Astrocyte of the cerebellum (primary cell): Measurements from ENCODE around the gene CFAP210.
A peak's percentile ranks its signal among the peaks of the same experiment; 100 is the strongest.

Experiments
- DNase-seq: peaks from one replicate; pipeline ENCODE4 v3.0.0-alpha.2; 2011; ENCODE audit warnings: low read depth
- H3K4me3 ChIP-seq: 2 replicates; pipeline ENCODE4 v1.5.1; 2011; ENCODE audit warnings: mild to moderate bottlenecking, low read depth, low read length, moderate library complexity
- in situ Hi-C: cut with HindIII; loops from 2 replicates; pipeline ENCODE4 v1.10.0; 2017; ENCODE audit warnings: low sequenced_read_pairs
- TF ChIP-seq, protein P1 (sequence below): IDR thresholded peaks from 2 replicates; pipeline ENCODE4 v1.5.1; 2012; ENCODE audit warnings: low read length, low read depth, moderate library complexity, mild to moderate bottlenecking; ENCODE audit errors: missing control alignments

CFAP210 gene

DNA sequence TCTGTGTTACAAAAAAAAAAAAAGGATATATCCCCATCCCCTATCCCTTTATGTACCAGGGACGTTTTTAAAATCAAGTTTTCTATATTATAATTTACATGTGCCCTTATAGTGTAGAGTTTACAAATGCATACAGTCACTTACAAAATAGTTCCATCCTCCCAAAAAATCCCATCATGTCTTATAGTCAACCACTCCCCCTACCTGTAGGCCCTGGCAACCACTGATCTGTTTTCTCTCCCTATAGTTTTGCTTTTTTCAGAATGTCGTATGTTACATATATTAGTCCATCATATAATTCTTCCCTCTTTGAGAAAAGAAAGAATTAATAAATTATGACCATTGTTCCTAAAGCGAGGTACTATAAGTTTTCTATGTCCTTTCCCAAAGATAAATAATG lies 17.8 kb downstream of the CFAP210 start:
- TF ChIP-seq, protein P1, sequence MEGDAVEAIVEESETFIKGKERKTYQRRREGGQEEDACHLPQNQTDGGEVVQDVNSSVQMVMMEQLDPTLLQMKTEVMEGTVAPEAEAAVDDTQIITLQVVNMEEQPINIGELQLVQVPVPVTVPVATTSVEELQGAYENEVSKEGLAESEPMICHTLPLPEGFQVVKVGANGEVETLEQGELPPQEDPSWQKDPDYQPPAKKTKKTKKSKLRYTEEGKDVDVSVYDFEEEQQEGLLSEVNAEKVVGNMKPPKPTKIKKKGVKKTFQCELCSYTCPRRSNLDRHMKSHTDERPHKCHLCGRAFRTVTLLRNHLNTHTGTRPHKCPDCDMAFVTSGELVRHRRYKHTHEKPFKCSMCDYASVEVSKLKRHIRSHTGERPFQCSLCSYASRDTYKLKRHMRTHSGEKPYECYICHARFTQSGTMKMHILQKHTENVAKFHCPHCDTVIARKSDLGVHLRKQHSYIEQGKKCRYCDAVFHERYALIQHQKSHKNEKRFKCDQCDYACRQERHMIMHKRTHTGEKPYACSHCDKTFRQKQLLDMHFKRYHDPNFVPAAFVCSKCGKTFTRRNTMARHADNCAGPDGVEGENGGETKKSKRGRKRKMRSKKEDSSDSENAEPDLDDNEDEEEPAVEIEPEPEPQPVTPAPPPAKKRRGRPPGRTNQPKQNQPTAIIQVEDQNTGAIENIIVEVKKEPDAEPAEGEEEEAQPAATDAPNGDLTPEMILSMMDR: peak; percentile 24
- in situ Hi-C loops: no loop called here

DNA sequence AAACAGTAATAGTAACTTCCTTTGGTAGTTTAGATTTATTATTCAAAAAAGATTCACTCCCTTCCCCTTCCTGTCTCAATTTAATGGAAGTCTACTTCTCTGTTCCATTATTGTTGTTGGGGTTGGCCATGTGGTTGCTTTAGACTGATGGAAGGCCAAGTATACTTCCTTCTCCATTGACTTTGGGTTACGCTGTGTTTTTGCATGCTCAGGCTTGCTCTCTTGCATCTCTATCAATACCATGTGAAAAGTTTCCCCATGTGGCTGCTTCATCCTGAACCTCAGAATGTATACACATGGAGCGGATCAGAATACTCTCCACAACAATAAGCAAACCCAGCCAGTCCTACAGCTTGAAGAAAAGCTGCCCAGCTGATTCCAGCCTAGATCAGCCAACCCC lies 20.3 kb downstream of the CFAP210 start:
- TF ChIP-seq, protein P1: no peak
- H3K4me3 ChIP-seq: no peak overlapping the region
- in situ Hi-C loops: no loop called here
- DNase-seq: no peak

More for the DNA sequence above, 17.8 kb downstream of the CFAP210 start:
- DNase-seq: no peak
- H3K4me3 ChIP-seq: no peak overlapping the region

DNA sequence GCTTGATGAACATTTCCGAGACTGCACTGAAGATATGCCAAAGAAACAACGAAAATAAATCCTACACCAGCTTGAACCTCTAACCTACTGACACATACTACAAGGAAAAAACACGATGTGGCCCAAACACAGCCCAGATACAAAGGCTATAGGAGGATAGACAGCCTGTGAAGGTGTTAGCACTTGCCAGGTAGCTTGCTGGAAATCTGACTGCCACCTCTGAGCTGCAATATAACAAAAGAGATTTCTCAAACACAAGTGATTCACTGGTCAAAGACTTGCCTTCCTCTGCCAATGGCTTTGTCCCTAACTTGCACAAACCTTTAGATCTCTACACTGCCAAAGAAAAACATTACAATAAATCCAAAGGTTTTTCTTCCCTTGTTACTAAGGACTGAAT lies 21.1 kb downstream of the CFAP210 start:
- in situ Hi-C loops: no loop called here
- TF ChIP-seq, protein P1: no peak
- no peak for DNase-seq
- H3K4me3 ChIP-seq: no peak overlapping the region

DNA sequence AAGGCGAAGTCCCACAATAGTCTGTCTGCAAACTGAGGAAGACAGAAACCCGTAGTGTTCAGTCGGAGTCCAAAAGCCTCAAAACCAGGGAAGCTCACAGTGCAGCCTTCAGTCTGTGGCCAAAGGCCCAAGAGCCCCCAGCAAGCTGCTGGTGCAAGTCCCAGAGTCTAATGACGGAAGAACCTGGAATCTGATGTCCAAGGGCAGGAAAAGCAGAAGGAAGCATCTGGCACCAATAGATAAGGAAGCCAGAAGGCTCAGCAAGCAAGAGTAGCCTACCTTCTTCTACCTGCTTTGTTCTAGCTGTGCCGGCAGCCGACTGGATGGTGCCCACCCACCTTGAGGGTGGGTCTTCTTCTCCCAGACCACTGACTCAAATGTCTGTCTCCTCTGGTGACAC lies 21.8 kb downstream of the CFAP210 start:
- TF ChIP-seq, protein P1: no peak
- H3K4me3 ChIP-seq: no peak overlapping the region
- in situ Hi-C loops: no loop called here
- no peak for DNase-seq

DNA sequence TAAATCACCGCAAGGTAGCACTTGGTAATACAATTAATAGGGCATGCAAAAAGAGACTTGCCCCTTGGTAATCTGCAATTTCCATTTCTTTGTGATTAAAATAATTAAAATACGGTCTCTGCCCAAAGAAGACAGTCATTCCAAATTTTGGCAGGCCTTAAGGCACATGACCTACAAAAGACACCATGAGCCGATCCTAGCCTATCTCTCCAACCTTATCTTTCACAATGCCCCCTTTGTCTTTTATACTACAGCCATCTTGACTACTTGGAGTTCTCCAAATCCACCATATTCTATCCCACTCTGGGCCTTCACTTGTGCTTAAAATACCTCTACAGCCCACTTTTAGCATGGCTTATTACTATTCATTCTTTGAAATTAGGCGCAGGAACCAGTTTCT lies 23.3 kb downstream of the CFAP210 start:
- no peak for DNase-seq
- in situ Hi-C loops: no loop called here
- TF ChIP-seq, protein P1: no peak
- H3K4me3 ChIP-seq: no peak overlapping the region

DNA sequence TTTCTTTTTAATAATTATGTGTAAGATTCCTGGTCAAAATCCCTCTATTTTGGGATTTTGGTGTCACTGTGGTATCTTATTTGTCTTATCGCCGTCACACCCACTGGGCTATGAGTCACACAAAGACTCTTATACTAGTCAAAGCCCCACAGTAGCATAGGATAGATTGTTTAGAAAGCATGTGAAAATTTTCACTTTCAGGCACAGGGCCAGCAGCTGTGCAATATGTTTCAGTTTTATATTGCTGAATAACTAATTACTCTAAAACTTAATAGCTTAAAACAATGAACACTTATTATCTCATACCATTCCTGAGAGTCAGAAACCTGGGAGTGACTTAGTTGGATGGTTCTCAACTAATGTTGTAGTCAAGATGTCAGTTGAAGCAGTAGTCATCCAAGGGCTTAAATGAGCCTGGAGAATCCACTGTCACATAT lies 24.0 kb downstream of the CFAP210 start:
- no peak for DNase-seq
- H3K4me3 ChIP-seq: no peak overlapping the region
- TF ChIP-seq, protein P1: no peak
- in situ Hi-C loops: no loop called here

DNA sequence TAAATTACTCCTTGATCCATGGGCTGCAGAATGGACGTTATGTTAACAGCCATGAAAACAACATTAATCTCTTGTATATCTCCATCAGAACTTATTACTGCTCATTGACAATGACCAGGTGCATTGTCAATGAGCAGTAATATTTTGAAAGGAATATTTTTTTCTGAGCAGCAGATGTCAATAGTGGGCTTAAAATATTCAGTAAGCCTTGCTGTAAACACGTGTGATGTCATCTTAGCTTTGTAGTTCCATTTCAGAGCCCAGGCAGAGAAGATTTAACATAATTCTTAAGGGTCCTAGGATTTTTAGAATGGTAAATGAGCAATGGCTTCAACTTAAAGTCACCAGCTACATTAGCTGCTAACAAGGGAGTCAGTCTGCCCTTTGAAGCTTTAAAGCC lies 26.6 kb downstream of the CFAP210 start:
- H3K4me3 ChIP-seq: no peak overlapping the region
- TF ChIP-seq, protein P1: no peak
- DNase-seq: no peak
- in situ Hi-C loops: no loop called here
